G401 (cell line): ENCODE results near the gene CD7. TPM values are rescaled to one million over a fixed set of nuclear protein-coding genes. Genes with fewer than 3 reads are reported as not detected.

Experiments
- DNase-seq: peaks from one replicate; pipeline ENCODE4 v3.0.0-alpha.2; 2015; ENCODE audit warnings: low spot score
- in situ Hi-C: cut with HindIII; loops from 2 replicates; pipeline ENCODE4 v1.10.0; 2016; ENCODE audit warnings: low sequenced_read_pairs, mixed read lengths
- total RNA-seq: library from RNA; depleted of rRNA; stranded (reverse); fragments of >200 nt; shearing (Covaris generic); gene quantifications from 2 replicates; pipeline ENCODE4 v1.2.3, GENCODE V29; 2014; rRNA removed

CD7 gene
- total RNA-seq, 1 experiment from 2014 or later: 26.3 TPM

DNA sequence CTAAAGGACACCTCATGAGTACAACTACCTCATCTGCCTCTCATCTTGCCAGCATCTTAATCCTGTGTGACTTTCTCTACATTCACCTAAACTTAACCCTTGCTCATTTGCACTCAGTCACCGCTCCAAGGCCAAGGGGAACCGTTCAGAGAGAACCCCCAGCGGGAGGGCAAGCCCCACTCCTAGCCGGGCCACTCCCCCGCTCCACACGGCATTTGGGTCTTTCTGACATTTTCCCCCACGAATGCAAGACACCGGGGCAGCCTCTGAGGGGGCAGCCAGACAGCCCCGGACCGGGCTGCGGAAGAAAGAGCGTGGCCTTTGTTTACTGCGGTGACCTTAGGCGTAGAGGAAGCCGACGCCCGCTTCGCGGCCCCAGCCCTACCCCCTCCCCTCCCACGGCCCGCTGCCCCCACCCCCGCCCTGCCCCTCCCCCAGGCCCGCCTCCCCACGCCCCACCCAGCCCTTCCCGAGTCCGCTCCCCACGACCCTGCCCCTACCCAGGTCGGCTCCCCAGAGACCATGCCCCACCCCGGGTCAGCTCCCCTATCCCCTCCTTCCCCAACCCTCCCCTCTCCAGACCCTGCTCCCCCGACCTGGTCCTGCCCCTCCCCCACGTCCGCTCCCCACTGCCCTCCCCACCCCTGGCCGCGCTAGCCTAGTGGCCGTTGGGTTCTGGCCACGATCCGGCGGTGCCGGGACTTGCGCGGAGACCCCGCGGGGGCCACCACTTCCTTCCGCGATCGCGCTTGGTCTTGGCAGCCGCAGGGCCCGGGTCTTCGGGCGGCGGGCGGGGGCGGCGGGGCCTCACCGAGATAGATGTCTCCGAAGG, 44.7 kb downstream of the CD7 start:
- in situ Hi-C loops: no loop called here
- no peak for DNase-seq

DNA sequence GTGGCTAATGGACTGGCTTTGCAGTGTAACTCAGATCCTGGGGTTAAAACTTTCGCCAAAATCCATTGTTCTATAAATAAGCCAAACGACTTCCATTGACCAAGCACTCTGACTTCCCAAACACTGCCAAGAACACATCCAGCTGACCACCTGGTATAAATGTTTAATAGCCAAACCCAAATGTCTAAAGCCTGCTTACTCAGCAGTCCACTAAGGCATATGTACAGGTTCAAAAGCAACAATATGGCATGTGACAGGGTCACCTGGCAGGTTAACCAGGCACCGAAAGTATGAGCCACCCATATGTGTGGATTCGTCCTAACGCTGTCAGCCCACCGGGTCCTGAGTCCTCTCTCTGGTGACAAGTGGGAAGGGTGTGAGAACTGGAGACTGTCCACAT, 46.0 kb downstream of the CD7 start:
- in situ Hi-C loops: no loop called here
- no peak for DNase-seq

DNA sequence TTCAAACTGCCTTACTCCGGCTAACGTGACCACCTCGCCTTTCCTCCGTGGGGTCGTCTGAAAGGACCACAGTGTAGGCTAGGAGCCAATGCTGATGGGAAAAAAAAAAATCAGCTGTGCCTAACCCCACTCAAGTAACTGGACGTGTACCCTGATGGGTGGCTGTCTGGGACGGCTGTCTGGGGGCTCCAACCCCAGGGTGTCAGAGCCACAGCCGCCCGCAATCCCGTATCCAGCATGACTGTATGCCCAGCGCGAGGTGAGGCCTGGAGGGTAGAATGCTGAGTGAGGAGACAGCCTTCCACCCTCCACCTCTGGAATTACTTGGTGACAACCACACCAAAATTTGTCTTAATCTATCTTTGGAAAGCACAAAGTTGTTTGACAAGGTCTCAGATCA, 46.8 kb downstream of the CD7 start:
- in situ Hi-C loops: no loop called here
- DNase-seq: no peak

DNA sequence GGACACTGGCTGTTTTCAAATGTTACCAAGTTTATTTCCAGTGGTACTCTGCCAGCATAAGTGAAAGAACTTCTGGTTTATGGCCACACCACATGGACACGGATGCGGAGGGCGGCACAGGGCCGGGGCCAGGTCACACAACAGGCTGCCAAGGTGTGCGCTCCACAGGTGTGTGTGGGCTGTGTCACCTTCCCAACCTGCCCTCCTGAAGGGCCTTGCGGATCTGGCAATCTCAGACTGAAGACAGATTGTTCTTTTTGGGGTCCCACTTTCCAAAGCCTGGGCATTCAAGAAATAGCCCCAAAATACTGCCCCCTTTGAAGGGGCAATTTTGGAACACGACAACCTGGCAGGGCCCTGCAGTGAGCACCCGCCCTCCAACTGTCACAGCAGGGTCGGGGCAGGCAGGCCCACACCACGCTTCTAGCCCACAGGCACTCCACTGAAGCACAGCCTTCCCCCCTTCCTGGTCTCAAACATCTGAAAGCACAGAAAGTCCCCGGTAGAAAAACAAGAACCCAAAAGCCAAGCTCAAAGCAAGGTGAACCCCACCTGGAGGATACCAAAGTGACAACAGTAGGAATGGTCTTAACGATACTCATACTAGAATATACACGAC, 47.4 kb downstream of the CD7 start:
- in situ Hi-C loops: no loop called here

DNA sequence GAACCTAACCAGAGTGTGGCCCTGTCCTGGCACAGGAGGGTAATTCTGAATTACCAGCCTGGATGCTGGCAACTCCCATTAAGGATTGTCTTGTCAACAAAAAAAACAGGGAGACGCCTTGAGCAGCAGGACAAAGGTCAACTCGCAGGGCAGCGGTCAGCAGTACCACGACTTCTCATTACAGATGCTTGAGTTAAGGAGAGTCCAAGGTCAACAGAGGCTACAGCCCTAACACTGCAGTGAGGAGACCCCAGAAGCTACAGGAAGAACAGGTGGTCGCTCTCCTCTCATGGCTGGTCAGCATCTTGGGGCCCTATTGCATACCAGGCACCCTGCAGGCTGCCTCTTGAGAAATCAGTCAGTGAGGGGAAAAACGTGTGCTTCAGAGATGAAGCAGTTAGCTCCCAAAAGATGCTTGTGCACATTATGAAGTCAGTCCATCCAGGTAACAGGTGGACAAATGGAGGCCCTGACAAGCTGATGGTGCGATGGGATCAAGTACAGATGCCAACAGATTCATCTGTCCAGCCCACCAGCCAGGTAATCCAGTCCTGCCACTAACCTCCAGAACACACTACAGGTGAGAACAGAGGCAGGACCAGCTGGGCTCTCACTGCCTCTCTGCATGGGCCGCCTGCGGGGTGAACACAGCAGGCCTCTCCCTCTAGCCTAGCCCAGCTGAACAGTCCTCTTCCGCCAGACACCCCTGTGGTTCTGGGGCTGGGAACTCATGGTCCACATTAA, 48.1 kb downstream of the CD7 start:
- no peak for DNase-seq
- in situ Hi-C loops: no loop called here

More for the DNA sequence above, 47.4 kb downstream of the CD7 start:
- DNase-seq: no peak

DNA sequence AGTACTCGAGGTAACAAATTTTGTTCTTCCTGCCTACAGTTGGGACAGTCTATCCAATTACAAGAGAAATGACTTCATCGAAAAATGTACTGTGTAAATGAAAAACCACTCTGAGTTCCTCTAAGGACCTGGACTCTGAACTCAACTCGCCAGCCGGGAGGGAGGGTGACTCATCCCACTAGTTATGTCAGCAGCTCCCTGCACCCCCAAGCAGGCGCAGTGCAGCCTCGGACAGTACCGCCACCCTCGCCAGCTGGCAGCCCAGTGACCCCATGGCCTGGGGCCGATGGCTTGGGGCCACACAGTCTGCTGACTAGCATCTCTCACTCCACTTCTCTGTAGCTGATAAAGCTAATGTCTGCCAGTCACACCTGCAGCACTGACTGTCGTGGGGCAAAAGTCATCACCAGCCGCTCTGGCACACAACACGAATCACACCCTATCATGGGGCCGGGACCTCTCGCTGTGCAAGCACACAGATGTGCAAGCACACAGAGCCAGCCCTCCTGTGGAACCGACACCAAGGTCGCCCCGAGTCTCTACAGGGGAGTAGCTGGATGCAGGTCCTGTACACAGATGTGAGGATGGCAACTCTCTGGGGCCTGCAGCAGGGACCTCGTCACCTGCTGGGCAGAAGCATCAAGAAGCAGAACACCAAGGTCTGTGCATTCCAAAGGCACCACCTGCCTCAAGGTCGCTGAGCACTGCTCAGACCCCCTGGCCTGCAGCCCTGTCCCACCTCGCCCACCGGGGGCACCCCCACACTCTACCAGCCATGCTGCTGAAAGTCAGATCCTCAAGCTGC, 49.6 kb downstream of the CD7 start:
- in situ Hi-C loops: no loop called here

DNA sequence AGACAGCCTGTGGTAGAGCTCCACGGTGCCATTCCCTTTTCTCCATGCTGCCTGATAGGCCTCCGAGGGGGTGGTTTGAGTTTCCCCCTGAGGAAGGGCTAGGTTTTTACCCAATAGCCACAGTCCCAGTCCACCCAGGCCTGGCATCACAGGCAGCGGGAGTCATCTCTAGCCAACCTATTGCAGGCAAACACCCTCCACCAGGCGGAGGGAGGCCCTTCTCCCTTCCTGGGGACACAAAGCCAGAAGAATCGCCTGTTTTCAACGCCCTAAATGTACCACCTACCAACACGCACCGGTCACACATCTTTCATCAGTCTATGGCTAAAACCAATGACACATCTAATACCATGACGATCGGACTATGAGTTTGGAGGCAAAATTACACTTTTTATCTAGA, 51.3 kb downstream of the CD7 start:
- in situ Hi-C loops: no loop called here
- DNase-seq: no peak

More for the DNA sequence above, 49.6 kb downstream of the CD7 start:
- peak; percentile 80 for DNase-seq

Other genes with a start within 250 kb of the CD7 start
- 333 and 346 TPM in 2 replicates for gene FASN, start 219.4 kb downstream of the CD7 start, total RNA-seq
- gene CCDC57, start 104.8 kb downstream of the CD7 start, total RNA-seq: 16.6 and 22.1 TPM in 2 replicates
- 280 and 292 TPM in 2 replicates for gene SLC16A3, start 88.6 kb downstream of the CD7 start, total RNA-seq
- 83.1 and 87.7 TPM in 2 replicates for gene CSNK1D, start 43.9 kb downstream of the CD7 start, total RNA-seq
- gene SECTM1, start 16.2 kb upstream of the CD7 start, total RNA-seq: 3.1 and 10.5 TPM in 2 replicates
- gene TEX19, start 41.6 kb upstream of the CD7 start, total RNA-seq: 5.5 and 5.7 TPM in 2 replicates
- gene UTS2R, start 54.2 kb upstream of the CD7 start, total RNA-seq: 1.5 TPM in 1 of 2 replicates, not detected in the other
- gene HEXD, start 100.7 kb upstream of the CD7 start, total RNA-seq: 27.4 and 45.3 TPM in 2 replicates
- gene OGFOD3, start 101.0 kb upstream of the CD7 start, total RNA-seq: 24.7 and 65.0 TPM in 2 replicates
- 48.7 and 64.5 TPM in 2 replicates for gene CYBC1, start 133.1 kb upstream of the CD7 start, total RNA-seq
- 16.5 and 34.0 TPM in 2 replicates for gene NARF, start 141.1 kb upstream of the CD7 start, total RNA-seq
- 52.8 and 57.7 TPM in 2 replicates for gene FOXK2, start 202.1 kb upstream of the CD7 start, total RNA-seq